GM18870 (cell line): Measurements from ENCODE around the gene SLC66A3.
"Not testable (repeated sequence)": the region's sequence is repeated elsewhere in the genome, so short reads cannot be mapped to it uniquely, and the experiment has no call there.

Experiments used
- ATAC-seq: cut with Tn5 transposase; IDR thresholded peaks from one replicate; pipeline ENCODE4 v1.9.1; 2021; ENCODE audit warnings: moderate library complexity; ENCODE audit not compliant: unreplicated experiment

SLC66A3 gene

GRCh38 chr2:11160731-11161455 is 5.6 kb downstream of the SLC66A3 start:
- ATAC-seq = peak; percentile 74

GRCh38 chr2:11161747-11162146 is 6.5 kb downstream of the SLC66A3 start:
- ATAC-seq = no peak

- ATAC-seq = no peak
Observed at GRCh38 chr2:11163439-11164317, 8.4 kb downstream of the SLC66A3 start.

- not testable (repeated sequence) for ATAC-seq
Observed at GRCh38 chr2:11165046-11165445, 9.8 kb downstream of the SLC66A3 start.

- no peak for ATAC-seq
Observed at GRCh38 chr2:11166476-11166875, 11.2 kb downstream of the SLC66A3 start.

- no peak for ATAC-seq
Observed at GRCh38 chr2:11168488-11168887, 13.2 kb downstream of the SLC66A3 start.

- no peak for ATAC-seq
Observed at GRCh38 chr2:11169333-11169732, 14.1 kb downstream of the SLC66A3 start.

- no peak for ATAC-seq
Observed at GRCh38 chr2:11174222-11174621, 19.0 kb downstream of the SLC66A3 start.

GRCh38 chr2:11175293-11175795 is 20.1 kb downstream of the SLC66A3 start:
- ATAC-seq = no peak

- ATAC-seq = no peak
Observed at GRCh38 chr2:11177871-11178690, 22.8 kb downstream of the SLC66A3 start.

GRCh38 chr2:11179196-11179595 is 23.9 kb downstream of the SLC66A3 start:
- ATAC-seq = no peak

- no peak for ATAC-seq
Observed at GRCh38 chr2:11179899-11180298, 24.6 kb downstream of the SLC66A3 start.

GRCh38 chr2:11180653-11181052 is 25.4 kb downstream of the SLC66A3 start:
- ATAC-seq = no peak

- no peak for ATAC-seq
Observed at GRCh38 chr2:11182951-11183350, 27.7 kb downstream of the SLC66A3 start.

- no peak for ATAC-seq
Observed at GRCh38 chr2:11186145-11186544, 30.9 kb downstream of the SLC66A3 start.

- ATAC-seq = no peak
Observed at GRCh38 chr2:11187083-11187619, 31.9 kb downstream of the SLC66A3 start.

- no peak for ATAC-seq
Observed at GRCh38 chr2:11187731-11188130, 32.5 kb downstream of the SLC66A3 start.

GRCh38 chr2:11196246-11196645 is 41.0 kb downstream of the SLC66A3 start:
- no peak for ATAC-seq

- no peak for ATAC-seq
Observed at GRCh38 chr2:11200651-11201050, 45.4 kb downstream of the SLC66A3 start.

GRCh38 chr2:11201969-11202368 is 46.7 kb downstream of the SLC66A3 start:
- no peak for ATAC-seq

GRCh38 chr2:11203480-11203879 is 48.2 kb downstream of the SLC66A3 start:
- peak; percentile 68 for ATAC-seq
